ENCODE results near the gene RANBP3. TPM values are rescaled to one million over a fixed set of nuclear protein-coding genes. Genes with fewer than 3 reads are reported as not detected.
"Not testable (repeated sequence)": the region's sequence is repeated elsewhere in the genome, so short reads cannot be mapped to it uniquely, and the experiment has no call there.

The RANBP3 gene
- total RNA-seq, 1 donor from 2014 or later = 70.8 TPM

- TF ChIP-seq CTCF (IDR thresholded peaks at IDR 0.05) = no peak
- Histone ChIP-seq H3K27me3 (ENCODE audit: low read depth) (no peaks in the 10 kb centered on the region), H3K27ac (no peak overlapping the region), H3K4me1 (peaks cover 21% of the 10 kb centered on the region), H3K4me3 (no peak overlapping the region), H3K9me3 (no peaks in the 10 kb centered on the region), H3K36me3 (peaks cover 9% of the 10 kb centered on the region)
- intact Hi-C loops (cut with DNase I) = no loop called here
- no peak for DNase-seq
- no peak for ATAC-seq
Observed at GRCh38 chr19:5988517-5989387, 10.8 kb upstream of the RANBP3 start.

GRCh38 chr19:5987077-5987818, 9.3 kb upstream of the RANBP3 start:
- peak; percentile 93 for TF ChIP-seq CTCF (IDR thresholded peaks at IDR 0.05)
- ATAC-seq (peak; percentile 74 to 80), DNase-seq (peak; percentile 75)
- Histone ChIP-seq H3K27ac (no peak overlapping the region), H3K27me3 (ENCODE audit: low read depth) (no peaks in the 10 kb centered on the region), H3K36me3 (no peaks in the 10 kb centered on the region), H3K9me3 (no peaks in the 10 kb centered on the region), H3K4me1 (peaks cover 10% of the 10 kb centered on the region), H3K4me3 (peak overlapping the region; percentile 46)
- intact Hi-C loops (cut with DNase I) = no loop called here

GRCh38 chr19:5985837-5986236, 7.9 kb upstream of the RANBP3 start:
- DNase-seq; ATAC-seq; H3K27me3 ChIP-seq (ENCODE audit: low read depth); H3K36me3 ChIP-seq; H3K4me1 ChIP-seq; intact Hi-C loops (cut with DNase I); H3K4me3 ChIP-seq; H3K27ac ChIP-seq; H3K9me3 ChIP-seq: not testable (repeated sequence)

GRCh38 chr19:5985098-5985783, 7.3 kb upstream of the RANBP3 start:
- Histone ChIP-seq H3K4me3 (no peak overlapping the region), H3K27me3 (ENCODE audit: low read depth) (no peaks in the 10 kb centered on the region), H3K9me3 (no peaks in the 10 kb centered on the region), H3K4me1 (peaks cover 10% of the 10 kb centered on the region), H3K36me3 (no peaks in the 10 kb centered on the region), H3K27ac (no peak overlapping the region)
- intact Hi-C loops (cut with DNase I) = no loop called here
- TF ChIP-seq CTCF (IDR thresholded peaks at IDR 0.05) = no peak
- ATAC-seq = no peak
- DNase-seq = no peak

GRCh38 chr19:5984600-5984999, 6.7 kb upstream of the RANBP3 start:
- TF ChIP-seq CTCF (IDR thresholded peaks at IDR 0.05) = no peak
- Histone ChIP-seq H3K27ac (no peak overlapping the region), H3K4me3 (no peak overlapping the region), H3K4me1 (peaks cover 11% of the 10 kb centered on the region), H3K36me3 (no peaks in the 10 kb centered on the region), H3K9me3 (no peaks in the 10 kb centered on the region), H3K27me3 (ENCODE audit: low read depth) (no peaks in the 10 kb centered on the region)
- no peak for DNase-seq
- intact Hi-C loops (cut with DNase I) = no loop called here
- no peak for ATAC-seq

All from lower lobe of right lung (tissue), 2 donors.